A549 treated with AZD9567 at 1 μM for 4 hours (cell line): Measurements from ENCODE around the gene TMEM45B. TPM values are rescaled to one million over a fixed set of nuclear protein-coding genes. Genes with fewer than 3 reads are reported as not detected.

Experiments used
- total RNA-seq: library from RNA; stranded (reverse); fragments of 200-300 nt; extraction: Qiagen RNA extraction; gene quantifications from 5 replicates; pipeline ENCODE4 v1.2.3, GENCODE V29; 2022; ENCODE audit not compliant: insufficient read depth

TMEM45B gene
- 0.09 to 0.20 TPM (median 0.13 TPM) in 3 of 5 replicates, not detected in the others for total RNA-seq

DNA sequence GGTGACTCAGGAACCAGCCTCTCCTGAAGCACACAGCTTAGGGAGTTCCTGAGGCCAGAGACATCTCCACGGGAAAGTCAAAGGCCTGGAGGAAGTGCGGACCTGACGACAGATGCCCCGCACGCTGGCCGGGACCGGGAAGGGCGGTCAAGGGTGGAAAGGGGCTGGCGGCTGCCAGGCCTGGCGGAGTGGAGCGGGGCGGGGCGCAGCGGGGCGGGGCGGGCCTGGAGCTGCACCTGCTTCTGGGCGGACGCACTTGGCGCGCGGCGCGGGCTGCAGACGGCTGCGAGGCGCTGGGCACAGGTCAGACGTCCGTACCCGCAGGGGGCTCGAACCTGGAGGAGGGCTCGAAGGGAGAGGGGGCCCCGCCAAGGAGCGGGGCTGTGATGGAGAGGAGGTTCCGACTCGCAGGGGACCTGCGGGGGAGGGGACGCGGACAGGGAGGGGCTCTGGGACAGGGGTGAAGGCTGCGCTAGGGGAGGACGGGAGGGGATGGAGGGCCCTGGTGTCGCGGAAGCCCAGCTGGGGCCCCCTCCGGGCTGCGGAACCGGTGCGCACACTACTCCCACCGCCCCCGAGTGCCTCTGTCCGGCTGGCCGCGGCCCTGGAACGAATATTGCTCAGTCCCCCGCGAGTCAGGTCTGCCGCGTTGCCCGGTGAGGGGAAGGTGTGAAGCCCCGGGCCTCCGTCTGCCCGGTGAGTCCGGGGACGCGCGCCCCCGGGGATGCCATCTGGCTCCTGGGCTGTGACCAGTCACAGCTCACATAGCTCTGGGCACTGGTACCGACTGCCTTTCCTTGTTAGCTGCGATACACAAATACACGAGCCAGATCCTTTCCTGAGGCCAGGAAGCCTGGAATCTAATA lies at the start of gene TMEM45B:
Gene TMEM45B (plus strand): TSS at position 253 of the 866 bp plus-strand sequence. CDS start 36,635 bp downstream, outside the sequence.

DNA sequence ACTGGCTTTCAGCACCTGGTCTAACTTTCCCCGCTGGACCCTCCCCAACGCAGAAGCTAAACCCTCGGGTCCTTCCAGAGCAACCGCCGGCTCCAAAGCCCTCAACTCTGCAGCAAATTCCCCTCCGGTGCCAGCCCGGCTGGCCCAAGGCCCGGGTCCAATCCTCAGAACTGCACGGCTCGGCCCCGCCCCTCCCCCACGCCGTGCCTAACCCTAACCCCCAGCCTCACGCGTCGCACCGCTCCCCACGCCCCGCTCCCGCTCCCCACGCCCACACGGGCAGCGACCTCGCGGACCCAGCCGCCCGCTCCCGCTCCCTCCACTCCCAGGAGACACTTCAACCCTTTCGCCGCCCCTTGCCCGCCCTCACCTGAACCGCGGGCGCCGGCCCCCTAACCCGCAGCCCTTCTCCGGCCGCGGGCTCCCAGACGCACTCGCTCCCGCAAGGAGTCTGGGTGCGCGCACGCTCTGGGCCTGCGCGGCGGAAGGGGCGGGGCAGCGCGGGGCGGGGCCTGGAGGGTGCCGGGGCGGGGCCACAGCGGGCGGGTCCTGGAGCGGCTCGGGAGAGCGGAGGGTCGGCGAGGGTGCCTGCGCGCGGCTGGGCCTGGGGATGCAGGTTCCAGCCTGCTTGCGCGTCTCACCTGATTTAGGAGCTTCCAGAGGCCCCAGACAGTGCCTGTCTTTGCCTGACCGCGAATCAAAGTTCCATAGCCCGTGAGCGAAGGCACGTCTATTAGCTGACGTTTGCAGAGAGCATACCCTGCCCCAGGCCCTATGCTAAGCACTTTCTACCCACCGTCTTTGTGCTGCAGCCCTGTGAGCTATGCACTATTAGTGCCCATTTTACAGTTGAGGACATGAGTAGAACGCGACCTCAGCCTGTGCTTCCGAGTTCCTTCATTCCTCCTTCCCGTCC lies 79.7 kb downstream of the TMEM45B start, which contains the start of gene NFRKB:
Gene NFRKB (minus strand): TSS at position 453 of the 916 bp plus-strand sequence. CDS start 2,729 bp downstream, outside the sequence.

Other genes with a start within 250 kb of the TMEM45B start
- 11.8 to 15.8 TPM (median 14.3 TPM) in 5 replicates for gene NFRKB, start 79.7 kb downstream of the TMEM45B start, total RNA-seq
- gene PRDM10, start 187.0 kb downstream of the TMEM45B start, total RNA-seq: 1.0 to 1.4 TPM (median 1.3 TPM) in 5 replicates